GM18526 (cell line): ENCODE measurements around the gene TEF.

Source experiments
- POLR2A ChIP-seq: IDR thresholded peaks from 3 replicates; pipeline ENCODE4 v1.6.1; 2011; ENCODE audit not compliant: insufficient read length; ENCODE audit errors: extremely low read depth

TEF gene

GRCh38 chr22:41395531-41396240 is 13.9 kb downstream of the TEF start:
- TF ChIP-seq POLR2A = no peak

DNA sequence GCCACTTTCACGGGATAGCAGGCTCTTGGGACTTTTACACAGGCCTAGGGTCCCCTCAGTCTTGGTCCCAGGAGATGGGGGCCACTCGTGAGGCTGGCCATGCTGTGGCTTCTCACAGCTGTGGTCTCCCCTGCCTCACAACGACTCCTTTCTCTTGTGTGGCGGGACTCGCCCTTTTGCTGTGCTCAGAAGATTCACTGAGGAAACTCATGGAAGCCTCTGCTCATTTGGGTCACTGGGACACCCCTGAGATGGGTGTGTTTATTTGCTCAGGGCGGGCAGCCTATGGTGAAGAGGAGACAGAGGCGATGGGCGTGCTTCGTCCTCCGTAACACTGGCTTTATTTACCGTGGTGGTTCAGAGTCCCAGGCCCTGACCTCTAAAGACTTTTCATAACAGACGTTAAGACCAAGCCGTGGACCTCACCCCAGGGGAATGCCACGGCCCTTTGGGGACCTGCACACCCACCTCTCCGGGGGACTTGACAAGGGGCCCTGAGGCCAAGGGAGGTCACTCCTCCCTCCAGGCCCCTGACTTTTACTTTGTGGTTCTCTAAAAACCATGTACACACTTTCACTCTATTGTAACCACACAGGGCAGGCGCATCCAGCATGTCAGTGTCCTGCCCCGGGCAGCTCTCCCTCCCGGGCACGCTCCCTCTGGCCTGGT is 15.5 kb downstream of the TEF start:
- no peak for TF ChIP-seq POLR2A

- no peak for TF ChIP-seq POLR2A
Observed at GRCh38 chr22:41398921-41399320, 17.2 kb downstream of the TEF start.

- TF ChIP-seq POLR2A = no peak
Observed at GRCh38 chr22:41401781-41402648, 20.3 kb downstream of the TEF start.

GRCh38 chr22:41403532-41404318 is 22.0 kb downstream of the TEF start:
- TF ChIP-seq POLR2A = no peak

- no peak for TF ChIP-seq POLR2A
Observed at GRCh38 chr22:41405588-41405987, 23.8 kb downstream of the TEF start.

DNA sequence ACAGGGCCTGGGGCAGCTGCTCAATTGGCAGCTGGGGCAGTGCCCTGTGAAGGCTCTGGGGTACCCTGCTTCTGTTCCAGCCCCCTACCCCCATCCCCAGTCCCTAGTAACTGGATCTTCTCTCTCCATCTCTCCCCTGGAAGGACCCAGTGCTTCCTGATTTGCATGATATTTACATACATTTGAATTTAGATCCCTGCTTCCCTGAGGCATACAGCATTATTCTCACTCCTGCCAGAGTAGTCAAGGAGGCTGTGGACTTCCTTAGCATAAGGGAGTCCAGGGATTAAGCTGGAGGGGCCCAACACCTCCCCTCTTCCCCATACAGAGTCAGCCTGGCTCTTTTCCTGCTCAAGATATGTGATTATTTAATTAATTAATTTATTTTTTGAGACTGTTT is 24.7 kb downstream of the TEF start:
- TF ChIP-seq POLR2A = no peak

GRCh38 chr22:41407433-41407832 is 25.7 kb downstream of the TEF start:
- no peak for TF ChIP-seq POLR2A

DNA sequence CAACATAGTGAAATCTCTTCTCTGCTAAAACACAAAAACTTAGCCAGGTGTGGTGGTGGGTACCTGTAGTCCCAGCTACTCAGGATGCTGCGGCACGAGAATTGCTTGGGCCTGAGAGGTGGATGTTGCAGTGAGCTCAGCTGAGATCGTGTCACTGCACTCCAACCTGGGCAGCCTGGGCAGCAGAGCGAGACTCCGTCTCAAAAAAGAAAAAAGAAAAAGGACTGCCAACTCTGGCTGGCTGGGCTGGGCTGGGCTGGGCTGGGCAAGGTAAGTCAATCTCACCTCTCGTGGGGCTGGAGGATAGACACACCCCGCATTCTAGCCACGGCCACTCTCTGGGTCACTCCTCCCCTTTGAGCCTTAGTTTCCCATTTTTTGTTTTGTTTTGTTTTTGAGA is 26.9 kb downstream of the TEF start:
- no peak for TF ChIP-seq POLR2A

DNA sequence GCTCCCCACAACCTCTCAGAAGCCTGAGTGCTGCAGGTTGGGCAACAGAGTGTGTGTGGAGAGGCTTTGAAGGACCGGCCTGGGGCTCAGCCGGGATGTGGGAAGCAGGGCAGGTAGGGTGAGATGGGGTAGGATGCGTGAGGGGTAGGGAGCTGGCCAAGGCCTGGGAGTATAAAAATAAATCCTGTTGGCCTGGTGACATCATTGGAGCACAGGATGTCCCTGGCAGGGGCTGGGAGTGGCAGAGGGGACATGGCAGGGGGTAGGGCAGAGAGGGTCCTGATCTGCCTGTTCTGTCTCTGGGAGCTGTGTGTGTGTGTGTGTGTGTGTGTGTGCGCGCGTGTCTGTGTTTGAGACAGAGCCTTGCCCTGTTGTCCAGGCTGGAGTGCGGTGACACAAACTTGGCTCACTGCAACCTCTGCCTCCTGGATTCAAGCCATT is 28.6 kb downstream of the TEF start:
- TF ChIP-seq POLR2A = no peak

GRCh38 chr22:41411021-41411851 is 29.5 kb downstream of the TEF start:
- no peak for TF ChIP-seq POLR2A

DNA sequence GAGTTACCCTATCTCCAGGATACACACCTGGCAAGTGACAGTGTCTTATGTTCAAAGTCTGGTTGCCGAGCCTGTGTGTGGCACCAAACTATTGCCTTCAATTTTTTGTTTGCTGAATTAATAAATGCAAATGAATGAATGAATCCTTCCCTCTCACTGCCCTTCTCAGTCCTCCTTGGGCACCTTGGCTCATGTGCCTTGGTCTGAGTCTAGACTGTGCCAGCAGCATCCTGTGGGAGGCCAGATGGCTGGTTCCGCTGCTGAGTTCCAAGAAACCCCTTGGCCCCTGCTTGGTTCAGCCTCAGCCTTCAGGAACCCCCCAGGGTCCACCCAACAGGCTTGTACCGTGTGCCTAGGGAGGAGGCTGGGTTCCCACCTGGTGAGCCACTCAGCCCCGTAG is 33.8 kb downstream of the TEF start:
- TF ChIP-seq POLR2A = no peak

DNA sequence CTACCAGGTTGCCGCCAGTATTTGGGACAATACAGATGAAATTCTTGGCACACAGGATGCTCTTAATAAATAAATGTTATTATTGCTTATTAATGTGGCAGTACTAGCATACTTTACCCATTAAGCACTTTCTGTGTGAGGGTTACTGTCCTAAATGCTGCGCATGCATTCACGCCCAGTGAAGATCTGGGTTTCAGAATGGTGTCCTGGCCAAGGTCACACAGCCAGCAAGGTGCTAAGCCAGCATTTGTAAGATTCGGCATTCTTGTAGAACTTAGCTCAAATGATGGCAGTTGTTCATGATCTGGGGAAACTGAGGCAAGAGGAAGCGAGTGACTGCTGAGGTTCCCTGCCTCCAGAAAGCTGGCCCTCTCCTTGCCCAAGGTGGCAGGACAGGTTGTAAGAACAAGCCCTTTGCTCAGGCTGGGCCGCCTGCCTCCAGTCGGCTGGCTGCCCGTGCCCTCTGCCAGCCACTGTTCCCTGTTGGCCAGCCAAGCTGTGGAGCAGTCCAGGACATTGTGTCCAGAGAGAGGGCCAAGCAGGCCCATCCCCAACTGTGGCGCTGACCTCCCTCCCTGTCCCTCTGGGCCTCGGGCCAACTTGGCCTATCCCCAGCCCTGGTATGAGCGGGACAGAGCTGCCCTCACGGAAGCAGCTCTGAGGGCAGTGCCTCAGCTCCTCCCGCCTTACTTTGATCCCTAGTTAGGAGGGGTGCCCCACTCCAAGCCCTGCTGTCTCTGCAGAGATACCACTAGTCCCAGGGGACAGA is 36.1 kb downstream of the TEF start:
- TF ChIP-seq POLR2A = no peak
